ENCODE results near the gene DNAJC1. TPM values are rescaled to one million over a fixed set of nuclear protein-coding genes. Genes with fewer than 3 reads are reported as not detected.

The DNAJC1 gene
- polyA plus RNA-seq, 5 donors, result 29.6 to 38.2 (median 30.4) TPM

DNA sequence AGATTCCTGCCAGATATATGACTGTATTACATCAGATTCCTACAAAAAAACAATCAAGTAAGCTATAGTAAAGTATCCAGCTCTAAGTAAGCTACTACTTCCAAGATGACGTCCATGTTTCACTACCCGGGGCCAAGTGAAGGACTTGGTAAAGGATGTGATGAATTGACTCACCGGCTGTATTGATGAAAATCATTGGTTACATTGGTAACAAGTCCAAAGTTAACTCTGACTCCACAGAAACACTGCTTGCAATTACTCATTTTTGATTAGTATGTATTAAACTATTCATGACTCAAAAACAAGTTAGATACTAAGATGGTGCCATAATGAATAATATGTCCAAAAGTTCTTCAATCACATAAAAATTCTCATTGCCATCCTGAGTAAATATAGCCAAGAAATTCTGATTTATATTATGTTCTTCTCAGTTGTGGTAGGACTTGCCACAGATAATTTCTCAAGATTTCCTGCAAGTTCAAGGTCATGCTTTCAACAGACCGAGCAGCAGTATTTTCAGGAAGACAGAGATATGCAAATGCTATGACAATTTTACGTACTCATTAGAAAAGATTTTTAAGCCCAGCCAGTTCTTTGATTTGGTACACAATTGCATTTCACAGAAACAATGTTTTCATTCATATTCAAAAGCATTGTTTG is 12.6 kb upstream of the DNAJC1 start:
- no peak for DNase-seq

DNA sequence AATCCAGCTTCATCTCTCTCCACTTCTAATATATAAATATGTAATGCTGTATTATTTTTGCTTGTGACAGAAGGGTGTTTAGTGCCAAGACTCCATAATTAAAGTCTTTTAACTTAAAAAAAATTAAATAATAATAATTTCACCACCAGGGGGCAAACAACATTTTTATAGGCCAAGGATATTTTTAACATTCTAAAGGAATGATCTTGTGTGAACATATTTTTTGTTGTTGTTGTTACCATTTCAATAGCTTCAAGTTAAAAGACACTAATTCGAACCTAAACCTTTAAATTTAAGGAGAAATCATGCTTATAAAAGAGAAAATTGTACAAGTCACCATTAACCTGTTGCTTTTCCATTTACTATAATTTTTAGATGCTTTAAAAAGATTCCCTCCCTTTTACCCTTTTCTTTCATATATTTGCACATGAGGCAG is 7.5 kb upstream of the DNAJC1 start:
- peak in 1 of 2 donors; percentile 45 for DNase-seq

DNA sequence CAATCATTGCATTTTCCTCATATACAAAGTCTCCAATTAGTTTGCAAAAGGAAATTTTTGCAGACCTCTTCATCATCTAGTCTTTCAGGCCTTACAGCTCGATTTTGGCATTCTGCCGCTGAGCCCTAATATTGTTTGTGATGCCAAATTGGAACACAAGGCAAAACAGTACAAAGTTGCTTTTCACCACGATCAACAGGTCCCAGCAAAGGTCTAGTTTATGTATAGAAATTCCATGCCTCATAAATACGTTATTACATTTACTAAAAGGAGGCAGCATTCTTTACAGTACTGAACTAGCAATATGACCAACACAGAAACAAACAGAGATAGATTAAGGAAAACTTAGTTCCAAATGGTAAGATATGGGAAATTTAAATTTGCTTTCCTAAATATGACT is 7.0 kb upstream of the DNAJC1 start:
- DNase-seq, result peak in 1 of 2 donors; percentile 46

DNA sequence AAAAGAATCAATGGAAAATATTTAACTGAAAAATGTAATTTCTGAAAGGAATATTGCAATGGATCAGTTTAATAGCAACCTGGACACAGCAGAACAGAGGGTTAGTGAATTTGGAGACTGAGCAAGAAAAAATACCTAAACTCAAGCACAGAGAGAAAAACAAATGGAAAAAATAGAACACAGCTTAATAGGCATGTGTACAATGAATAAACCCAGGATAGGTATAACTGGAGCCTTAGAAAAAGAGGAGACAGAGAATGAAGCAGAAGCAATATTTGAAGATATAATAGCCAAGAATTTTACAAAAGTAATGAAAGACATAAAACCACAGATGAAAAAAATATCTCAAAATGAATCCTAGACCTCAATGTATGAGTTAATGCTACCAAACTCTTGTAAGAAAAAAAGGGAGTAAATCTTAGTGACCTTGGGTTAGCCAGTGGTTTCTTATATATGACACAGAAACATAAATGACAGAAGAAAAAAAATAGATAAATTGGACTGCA is 2.9 kb upstream of the DNAJC1 start:
- no peak for DNase-seq

DNA sequence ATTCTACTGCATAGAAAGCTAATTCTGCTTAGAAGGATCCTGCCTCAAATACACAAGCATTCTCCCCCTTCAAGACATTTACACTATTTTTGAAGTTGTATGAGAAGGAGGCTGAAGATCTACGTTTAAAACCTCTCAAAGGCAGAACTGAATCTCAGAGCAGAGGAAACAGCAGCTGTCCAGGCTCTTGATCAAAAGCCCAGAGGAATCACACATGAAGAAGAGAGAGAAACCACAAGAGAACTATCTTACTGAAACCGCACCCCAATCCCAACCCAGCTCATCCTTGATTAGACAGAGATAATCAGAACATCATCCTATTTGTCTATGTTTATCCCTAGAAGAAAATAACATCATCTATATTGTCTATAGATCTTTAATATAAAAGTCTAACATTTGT is 2.2 kb upstream of the DNAJC1 start:
- no peak for DNase-seq

DNA sequence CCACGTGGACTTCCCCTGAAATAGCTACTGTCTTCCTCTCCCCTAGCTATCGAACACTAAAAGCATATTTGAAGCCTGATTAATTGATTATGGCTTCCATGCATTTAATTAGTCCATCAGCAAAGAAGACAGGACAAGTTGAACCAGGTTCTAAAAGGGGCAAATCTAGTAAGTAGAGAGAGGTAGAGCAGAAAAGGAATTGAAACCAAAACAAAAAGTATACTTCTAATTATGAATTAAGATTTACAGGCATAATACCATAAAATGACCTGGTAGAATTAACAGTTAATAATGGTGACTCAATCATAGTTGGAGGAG is 393 bp upstream of the DNAJC1 start:
- DNase-seq, result no peak

DNA sequence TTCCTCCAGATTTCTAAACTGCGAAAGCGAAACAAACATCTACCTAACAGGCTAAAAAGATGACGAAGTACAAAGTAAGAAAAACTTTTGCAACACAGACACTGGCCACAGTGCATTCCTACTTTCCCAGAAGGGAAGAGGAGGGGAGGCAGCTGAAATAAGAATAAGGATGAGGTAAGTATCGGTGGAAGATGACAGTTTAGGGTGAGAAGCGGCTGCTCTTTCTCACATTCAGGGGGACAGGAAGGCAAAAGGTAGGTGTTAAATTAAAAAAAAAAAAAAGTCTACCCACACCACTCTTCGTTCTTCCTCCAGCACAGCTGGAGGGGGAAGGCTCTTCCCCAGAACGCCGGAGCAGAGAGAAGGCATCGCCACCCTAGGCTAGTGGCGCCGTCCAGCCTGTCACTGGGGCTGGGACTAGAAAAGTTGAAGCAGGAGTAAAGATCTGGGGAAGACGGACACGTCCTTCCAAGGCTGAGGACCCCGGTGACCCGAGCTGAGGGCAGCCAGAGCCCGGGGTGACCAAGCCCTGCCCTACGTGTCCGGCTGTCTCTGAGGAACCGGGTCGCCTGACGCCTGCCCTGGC is 846 bp downstream of the DNAJC1 start:
- DNase-seq, result no peak

DNA sequence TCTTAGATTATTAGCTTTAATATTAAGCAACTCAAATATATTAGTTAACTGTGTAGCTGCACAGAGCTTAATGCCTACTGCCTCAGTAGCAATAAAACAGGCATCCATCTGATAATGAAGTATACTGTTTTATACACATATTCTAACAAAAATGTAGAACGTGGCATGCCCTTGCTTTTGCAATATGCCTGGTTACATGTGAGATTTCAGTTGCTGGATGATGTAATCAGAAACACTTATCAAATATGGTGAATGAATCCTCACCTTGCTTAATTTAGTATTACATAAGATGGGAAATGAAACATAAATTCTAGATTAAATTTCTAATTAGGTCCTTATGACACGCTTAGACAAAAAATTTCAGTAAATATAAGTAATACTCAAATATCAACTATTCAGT is 8.0 kb downstream of the DNAJC1 start:
- no peak for DNase-seq

DNA sequence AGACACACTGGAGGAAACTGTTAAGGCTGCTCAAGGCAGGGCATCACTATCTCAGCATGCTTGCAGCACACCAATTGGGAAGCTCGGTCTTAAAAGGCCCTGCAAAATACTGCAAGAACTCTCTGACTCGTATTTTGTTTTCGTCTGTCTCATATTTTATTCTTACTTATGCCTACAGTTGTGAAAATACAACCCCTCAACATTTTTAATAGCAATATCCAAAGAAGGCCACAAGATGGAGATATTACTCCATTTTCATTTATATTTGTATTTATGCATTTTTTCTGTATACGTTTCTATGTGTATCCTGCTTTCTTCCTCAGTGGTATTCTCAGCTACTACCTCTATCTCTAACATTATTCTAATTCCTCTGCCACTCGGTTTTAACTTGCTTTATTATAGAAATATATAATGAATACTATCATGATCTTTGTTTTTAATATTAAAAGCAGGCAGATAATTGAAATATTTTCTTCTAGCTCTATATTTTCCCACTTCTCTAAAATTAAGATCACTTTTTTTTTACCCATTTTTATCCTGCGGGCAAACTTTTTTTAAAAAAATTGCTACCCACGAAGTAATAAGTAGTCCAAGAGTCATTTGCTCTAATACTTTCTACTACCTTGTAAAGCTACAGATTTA is 10.0 kb downstream of the DNAJC1 start:
- no peak for DNase-seq

DNA sequence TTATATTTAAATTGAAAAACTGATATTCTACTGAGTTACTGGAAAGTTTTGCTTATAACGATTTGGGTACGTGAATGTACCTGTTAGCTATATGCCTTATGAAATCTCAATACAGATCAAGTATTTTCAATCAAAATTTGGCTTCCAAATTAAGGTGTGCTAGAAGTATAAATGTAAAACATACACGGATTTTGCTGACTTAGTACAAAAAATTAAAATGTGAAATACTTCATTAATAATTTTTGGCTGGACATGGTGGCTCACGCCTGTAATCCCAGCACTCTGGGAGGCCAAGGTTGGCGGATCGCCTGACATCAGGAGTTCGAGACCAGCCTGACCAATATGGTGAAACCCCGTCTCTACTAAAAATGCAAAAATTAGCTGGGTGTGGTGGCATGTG is 11.7 kb downstream of the DNAJC1 start:
- no peak for DNase-seq

DNA sequence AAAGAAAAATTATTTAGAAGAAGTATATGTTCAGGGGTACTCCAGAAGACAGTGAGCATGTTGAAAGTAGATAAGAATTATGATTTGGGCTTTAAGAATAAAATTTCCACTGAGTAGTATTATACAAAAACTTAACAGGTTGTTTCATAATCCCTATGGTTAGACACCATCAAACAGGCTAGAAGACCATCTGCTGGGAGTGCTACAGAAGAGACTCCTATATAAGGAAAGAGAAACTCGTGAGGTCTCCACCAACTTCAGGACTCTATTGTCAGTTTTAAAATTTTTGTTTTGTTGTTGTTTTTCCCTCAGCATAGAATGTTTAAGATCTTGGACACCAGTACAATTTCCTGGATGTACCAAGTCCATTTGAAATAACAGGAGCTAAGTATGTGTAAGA is 13.1 kb downstream of the DNAJC1 start:
- DNase-seq, result no peak

DNA sequence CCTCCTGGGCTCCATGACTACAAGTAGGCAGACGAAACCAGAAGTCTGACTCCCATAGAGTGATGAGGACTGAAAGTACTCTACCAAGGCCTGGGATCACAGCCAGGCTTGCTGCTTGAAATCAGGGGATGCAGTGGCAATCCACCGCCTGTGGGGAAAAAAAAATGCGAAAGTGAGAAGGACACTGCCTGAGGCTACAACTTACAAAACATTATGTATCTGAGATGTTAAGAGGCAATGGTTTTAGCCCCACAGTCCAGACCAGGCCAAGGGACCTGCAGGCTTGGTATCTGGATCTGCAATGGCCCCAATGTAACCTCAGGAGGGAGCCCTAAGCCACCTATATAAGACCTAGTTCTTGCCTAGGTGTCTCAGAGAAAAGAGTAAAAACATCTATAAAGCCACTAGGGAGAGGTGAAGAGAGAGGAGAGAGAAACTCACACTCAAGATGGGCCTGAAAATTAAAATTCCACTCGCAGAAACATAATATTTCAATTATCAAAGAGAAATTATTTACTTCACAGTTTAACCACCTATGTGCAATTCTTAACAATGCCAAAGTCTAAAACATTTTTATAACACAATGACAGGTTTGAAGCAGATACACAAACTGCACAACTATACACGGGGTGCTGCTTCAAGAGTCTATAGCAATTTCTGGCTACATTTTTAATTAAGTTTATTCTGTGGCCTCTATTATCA is 13.9 kb downstream of the DNAJC1 start:
- DNase-seq, result peak in 1 of 2 donors; percentile 27

DNA sequence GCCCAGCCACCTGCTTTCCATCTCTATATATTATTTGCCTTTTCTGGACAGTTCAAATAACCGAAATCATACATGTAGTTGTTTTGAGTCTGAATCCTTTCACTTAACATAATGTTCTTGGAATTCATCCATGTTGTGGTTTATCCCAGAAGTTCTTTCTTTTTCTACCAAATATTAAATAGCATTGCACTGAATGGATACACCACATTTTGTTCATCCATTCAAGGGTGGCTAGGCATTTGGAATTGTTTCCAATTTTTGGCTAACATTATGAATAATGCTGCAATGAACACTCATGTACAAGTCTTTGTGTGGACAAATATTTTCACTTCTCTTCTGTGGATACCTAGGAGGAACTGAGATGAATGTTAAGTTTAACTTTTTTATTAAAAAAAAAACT is 18.0 kb downstream of the DNAJC1 start:
- DNase-seq, result no peak

DNA sequence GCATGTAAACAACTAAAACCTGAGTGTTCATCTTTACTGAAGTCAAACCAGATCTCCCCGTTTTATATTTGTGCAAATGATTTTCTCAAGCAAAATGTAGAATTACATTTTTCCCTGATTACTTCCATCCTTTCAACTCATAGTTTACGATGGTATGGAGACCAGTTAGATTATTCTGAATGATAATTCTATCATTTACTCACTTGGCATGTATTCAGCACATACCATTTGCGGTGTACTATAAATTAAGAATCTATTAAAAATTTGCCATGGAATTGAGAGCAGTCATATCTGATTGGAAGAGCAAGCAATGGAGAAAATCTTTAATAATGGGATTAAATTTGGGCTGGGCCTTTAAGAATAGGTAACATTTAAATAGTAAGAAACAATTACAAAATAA is 22.4 kb downstream of the DNAJC1 start:
- no peak for DNase-seq

DNA sequence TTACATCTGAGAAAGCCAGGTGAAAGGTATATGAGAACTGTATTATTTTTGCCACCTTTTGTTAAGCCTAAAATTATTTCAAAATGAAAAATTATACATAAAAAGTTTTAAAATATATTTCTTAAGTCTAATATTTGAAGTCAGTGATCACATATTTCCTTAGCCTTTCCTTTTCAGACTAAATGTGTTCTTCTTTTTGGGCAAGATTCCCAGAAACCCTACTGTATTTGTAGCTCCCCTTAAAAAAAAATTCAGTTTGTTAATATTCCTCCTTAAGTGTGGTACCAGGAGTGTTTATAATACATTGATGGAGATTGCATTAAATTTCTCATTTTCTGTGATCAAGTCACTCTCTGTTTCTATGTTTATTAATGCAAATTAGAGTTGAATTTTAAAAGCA is 22.8 kb downstream of the DNAJC1 start:
- DNase-seq, result peak in 1 of 2 donors; percentile 8

DNA sequence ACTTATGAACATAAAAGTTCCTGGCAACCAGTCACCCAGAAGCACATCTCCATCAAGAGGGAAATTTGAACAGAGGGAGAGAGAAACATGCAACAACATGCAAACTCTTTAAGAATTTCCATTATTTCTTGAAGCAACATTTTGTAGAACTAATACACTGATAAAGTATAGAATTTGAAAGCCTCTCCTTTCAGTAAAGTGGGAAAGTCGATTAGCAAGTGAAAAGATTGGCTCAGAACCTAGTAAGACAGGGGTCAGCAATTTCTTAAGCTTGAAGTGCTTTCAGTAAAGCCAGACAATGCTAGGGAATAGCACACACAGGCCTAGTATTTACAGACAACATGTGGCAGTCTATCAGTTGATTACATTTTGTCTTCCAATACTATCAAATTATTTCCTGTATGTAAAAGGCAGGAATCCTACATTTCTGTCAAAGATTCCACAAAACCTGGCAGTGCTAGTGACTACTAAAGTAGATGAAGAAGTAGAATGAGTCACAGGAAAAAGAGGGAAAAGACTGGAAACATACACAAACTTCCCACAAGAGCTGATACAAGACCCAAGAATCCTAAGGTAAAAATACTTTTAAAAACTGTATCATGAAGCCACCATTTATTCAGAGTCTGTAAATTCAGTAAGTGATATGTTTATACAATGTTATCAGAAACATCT is 25.2 kb downstream of the DNAJC1 start:
- DNase-seq, result no peak

DNA sequence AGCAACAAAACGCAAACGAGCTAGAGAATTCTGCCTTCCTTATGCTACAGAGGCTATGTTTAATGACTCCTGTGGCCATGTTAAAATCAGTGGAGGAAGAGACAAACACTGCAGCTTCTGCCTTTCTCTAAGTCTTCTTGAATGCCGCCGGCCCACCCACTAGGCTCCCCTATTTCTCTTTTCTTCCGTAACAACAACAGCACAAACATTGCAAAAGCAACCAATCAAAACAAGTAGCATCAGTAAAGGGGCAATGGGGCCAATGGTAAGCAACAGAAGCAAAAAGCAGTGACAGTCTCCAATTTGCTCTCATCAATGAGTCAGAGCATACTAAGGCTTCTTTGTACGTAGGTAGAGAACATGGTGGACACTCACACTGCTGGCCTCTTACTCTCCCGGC is 26.8 kb downstream of the DNAJC1 start:
- DNase-seq, result no peak

DNA sequence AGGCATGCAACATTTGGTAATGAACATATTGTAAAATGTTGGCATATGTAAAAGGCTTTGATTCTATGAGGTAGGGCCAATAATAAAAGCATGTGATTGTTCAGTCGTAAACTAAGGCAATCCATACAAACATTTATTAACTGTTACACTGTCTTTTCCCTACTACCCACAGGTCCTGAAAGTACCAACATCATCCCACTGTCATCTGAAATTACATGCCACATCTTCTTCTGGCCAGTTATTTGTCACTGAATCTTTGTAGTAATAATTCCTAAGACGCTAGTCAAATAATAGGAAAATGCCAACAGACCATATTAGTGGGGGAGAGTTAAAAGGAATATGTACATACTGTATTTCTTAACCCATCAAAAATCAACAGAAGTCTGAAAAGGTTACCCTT is 27.2 kb downstream of the DNAJC1 start:
- no peak for DNase-seq

DNA sequence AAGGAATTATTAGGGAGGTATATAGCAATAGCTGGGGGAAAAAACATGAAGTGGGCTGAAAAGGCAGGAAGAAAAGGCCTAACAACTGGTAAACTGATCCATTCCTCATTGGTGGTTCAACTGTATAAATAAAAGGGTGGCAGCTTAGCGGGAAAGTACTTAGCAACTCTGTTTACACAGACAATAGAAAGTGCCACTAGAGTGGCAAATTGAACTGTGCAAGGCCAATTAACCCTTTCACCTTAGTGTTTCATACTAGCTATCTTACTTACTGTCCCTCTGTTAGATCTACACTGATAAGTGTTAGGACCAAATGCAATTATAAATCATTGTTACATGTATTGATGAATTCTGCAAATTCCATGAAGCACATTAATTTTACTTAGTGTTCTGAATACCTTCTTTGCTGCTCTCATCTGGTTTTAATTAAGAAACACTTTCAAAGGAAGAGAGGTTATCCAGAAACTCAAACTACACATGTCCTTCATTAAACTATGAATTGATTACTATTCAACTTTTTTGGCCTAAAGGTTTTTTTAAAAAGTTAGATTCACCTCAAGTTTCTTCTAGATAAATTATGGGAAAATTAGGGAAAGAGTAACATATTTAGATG is 28.0 kb downstream of the DNAJC1 start:
- DNase-seq, result peak in 1 of 2 donors; percentile 7

DNA sequence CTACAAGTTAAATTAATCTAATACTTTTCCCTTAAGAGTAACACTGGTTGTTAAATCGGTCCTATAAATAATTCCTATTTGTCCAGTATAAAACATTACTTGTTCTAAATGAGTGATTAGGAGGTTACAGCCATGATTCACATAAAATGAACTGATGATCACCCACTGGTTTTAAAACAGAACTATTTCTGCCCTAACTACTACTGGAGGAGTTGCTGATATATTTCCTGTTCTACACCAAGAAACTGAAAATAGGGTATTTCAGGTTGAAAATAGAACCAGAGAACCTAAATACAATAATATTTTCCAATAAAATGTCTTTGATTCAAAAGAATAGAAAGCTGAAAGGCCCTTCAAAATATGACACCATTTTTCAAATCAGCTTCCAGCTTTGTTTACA is 30.9 kb downstream of the DNAJC1 start:
- DNase-seq, result no peak
